Loucy (cell line): ENCODE data around the gene PREX1.

Source experiments
- EZH2phosphoT487 ChIP-seq: fragments of 200-600 bp; IDR thresholded peaks from 2 replicates; pipeline ENCODE4 v1.6.1; 2018; ENCODE audit warnings: antibody characterized with exemption, mild to moderate bottlenecking, moderate library complexity, borderline replicate concordance
- TF ChIP-seq, protein P1 (sequence below): fragments of 200-600 bp; sonication (generic); conservative IDR thresholded peaks from 2 replicates; pipeline ENCODE4 v1.5.1; 2014; ENCODE audit warnings: mild to moderate bottlenecking, antibody characterized with exemption, low read length

DNA sequence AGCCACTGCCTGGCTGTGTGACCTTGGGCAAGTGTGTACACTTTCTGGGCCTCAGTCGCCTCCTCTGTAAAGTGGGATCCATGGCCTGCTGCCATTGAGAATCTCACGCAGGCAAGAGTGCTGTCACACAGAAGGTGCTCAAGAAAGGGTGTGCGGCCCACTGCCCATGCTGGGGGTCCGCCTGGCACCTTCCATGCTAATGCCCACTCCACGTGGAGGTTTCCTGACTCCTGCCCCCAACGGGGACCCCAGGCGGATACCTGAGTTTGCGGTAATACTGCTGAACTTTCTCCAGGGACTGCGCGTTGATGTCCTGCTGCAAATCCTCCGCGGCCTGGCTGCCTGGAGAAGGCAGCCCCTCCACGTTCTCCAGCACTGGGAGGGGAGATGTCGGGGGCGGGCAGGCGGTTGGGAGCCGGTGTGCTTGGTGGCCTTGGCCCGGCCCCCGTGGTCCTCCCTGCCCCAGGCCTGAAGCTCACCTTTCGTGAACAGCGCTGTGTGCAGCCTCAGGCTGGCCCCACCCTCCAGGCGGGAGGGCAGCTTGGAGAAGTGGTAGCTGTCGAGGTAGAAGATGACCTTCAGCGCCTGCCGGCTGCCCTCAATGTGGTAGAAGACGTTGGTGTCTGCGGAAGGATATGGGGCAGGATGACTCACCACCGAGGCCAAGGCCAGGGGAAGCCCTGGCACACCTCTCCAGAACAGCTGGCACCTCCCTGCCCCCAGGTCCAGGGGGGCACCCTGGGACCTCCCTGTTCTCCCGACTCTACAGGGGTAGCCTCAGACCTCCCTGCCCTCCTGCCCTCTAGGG, 195.6 kb downstream of the PREX1 start:
- TF ChIP-seq, protein P1, sequence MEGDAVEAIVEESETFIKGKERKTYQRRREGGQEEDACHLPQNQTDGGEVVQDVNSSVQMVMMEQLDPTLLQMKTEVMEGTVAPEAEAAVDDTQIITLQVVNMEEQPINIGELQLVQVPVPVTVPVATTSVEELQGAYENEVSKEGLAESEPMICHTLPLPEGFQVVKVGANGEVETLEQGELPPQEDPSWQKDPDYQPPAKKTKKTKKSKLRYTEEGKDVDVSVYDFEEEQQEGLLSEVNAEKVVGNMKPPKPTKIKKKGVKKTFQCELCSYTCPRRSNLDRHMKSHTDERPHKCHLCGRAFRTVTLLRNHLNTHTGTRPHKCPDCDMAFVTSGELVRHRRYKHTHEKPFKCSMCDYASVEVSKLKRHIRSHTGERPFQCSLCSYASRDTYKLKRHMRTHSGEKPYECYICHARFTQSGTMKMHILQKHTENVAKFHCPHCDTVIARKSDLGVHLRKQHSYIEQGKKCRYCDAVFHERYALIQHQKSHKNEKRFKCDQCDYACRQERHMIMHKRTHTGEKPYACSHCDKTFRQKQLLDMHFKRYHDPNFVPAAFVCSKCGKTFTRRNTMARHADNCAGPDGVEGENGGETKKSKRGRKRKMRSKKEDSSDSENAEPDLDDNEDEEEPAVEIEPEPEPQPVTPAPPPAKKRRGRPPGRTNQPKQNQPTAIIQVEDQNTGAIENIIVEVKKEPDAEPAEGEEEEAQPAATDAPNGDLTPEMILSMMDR = no peak
- TF ChIP-seq EZH2phosphoT487 = no peak
